Activated CD4-positive, alpha-beta T cell treated with anti-CD3 and anti-CD28 coated beads for 48 hours (primary cell): ENCODE measurements around the gene SIT1.
A peak's percentile ranks its signal among the peaks of the same experiment; 100 is the strongest.

Experiments
- DNase-seq: peaks from one replicate; pipeline ENCODE4 v3.0.0-alpha.2; 2020

SIT1 gene

DNA sequence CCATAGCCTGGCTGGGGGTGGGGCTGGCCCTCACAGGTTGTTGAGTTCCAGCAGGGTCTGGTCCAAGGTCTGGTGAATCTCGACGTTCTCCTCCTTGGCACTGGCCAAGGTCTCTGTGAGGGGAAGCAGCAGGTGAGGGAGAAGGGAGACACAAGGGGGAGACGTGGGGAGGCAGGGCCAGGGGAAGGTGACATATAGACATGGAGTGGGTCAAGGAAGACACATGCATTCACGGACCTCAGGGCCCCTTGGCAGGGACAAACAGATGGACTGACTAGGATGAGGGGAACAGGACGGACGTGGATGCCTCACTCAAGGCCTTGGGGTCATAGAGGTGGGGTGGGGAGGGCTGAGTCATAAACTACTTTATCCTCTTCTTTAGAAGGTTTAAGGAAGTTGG lies 31.3 kb upstream of the SIT1 start:
- no peak for DNase-seq

- no peak for DNase-seq
These were observed 30.7 kb upstream of the SIT1 start for GRCh38 chr9:35681341-35682002.

DNA sequence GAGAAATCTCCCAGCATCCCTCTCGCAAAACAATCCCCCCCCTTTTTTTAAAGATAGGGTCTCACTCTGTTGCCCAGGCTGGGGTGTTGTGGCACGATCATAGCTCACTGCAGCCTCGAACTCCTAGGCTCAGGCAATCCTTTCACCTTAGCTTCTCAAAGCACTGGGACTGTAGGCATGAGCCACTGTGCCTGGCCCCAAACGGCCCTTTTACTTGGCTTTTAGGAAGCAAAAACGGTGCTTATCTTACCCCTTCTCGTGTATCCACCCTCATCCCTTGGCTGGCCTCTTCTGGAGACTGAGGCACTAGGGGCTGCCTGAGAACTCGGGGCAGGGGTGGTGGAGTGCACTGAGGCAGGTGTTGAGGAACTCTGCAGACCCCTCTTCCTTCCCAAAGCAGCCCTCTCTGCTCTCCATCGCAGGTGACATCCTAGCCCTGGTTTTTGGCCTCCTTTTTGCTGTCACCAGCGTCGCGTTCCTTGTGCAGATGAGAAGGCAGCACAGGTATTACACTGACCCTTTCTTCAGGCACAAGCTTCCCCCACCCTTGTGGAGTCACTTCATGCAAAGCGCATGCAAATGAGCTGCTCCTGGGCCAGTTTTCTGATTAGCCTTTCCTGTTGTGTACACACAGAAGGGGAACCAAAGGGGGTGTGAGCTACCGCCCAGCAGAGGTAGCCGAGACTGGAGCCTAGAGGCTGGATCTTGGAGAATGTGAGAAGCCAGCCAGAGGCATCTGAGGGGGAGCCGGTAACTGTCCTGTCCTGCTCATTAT lies 29.8 kb upstream of the SIT1 start:
- no peak for DNase-seq

- DNase-seq = no peak
These were observed 29.1 kb upstream of the SIT1 start for GRCh38 chr9:35679766-35680330.

DNA sequence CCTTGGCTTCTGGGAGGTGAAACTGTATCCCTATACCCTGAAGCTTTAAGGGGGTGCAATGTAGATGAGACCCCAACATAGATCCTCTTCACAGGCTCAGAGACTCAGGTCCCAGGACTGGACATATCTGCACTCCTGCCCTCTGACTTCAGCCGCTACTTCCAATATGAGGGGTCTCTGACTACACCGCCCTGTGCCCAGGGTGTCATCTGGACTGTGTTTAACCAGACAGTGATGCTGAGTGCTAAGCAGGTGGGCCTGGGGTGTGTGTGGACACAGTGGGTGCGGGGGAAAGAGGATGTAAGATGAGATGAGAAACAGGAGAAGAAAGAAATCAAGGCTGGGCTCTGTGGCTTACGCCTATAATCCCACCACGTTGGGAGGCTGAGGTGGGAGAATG lies 28.4 kb upstream of the SIT1 start:
- DNase-seq = no peak

DNA sequence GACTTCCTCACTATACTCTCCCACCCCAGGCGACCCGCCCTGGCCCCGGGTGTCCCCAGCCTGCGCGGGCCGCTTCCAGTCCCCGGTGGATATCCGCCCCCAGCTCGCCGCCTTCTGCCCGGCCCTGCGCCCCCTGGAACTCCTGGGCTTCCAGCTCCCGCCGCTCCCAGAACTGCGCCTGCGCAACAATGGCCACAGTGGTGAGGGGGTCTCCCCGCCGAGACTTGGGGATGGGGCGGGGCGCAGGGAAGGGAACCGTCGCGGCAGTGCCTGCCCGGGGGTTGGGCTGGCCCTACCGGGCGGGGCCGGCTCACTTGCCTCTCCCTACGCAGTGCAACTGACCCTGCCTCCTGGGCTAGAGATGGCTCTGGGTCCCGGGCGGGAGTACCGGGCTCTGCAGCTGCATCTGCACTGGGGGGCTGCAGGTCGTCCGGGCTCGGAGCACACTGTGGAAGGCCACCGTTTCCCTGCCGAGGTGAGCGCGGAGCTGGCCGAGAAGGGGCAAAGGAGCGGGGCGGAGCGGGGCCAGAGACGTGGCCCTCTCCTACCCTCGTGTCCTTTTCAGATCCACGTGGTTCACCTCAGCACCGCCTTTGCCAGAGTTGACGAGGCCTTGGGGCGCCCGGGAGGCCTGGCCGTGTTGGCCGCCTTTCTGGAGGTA lies 25.1 kb upstream of the SIT1 start:
- DNase-seq = peak; percentile 47

DNA sequence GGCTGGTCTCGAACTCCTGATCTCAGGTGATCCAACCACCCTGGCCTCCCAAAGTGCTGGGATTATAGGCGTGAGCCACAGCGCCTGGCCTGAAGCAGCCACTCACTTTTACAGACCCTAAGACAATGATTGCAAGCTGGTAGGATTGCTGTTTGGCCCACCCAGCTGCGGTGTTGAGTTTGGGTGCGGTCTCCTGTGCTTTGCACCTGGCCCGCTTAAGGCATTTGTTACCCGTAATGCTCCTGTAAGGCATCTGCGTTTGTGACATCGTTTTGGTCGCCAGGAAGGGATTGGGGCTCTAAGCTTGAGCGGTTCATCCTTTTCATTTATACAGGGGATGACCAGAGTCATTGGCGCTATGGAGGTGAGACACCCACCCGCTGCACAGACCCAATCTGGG lies 24.5 kb upstream of the SIT1 start:
- DNase-seq = no peak

DNA sequence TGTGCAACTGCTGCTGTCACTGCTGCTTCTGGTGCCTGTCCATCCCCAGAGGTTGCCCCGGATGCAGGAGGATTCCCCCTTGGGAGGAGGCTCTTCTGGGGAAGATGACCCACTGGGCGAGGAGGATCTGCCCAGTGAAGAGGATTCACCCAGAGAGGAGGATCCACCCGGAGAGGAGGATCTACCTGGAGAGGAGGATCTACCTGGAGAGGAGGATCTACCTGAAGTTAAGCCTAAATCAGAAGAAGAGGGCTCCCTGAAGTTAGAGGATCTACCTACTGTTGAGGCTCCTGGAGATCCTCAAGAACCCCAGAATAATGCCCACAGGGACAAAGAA lies 23.3 kb upstream of the SIT1 start:
- DNase-seq = no peak

DNA sequence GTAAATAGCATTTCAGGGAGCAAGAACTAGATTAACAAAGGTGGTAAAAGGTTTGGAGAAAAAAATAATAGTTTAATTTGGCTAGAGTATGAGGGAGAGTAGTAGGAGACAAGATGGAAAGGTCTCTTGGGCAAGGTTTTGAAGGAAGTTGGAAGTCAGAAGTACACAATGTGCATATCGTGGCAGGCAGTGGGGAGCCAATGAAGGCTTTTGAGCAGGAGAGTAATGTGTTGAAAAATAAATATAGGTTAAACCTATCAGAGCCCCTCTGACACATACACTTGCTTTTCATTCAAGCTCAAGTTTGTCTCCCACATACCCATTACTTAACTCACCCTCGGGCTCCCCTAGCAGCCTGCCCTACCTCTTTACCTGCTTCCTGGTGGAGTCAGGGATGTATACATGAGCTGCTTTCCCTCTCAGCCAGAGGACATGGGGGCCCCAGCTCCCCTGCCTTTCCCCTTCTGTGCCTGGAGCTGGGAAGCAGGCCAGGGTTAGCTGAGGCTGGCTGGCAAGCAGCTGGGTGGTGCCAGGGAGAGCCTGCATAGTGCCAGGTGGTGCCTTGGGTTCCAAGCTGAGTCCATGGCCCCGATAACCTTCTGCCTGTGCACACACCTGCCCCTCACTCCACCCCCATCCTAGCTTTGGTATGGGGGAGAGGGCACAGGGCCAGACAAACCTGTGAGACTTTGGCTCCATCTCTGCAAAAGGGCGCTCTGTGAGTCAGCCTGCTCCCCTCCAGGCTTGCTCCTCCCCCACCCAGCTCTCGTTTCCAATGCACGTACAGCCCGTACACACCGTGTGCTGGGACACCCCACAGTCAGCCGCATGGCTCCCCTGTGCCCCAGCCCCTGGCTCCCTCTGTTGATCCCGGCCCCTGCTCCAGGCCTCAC lies 22.6 kb upstream of the SIT1 start, which contains the start of gene CA9:
Gene CA9, plus strand, starts transcription at position 797 of the 893 bp plus-strand sequence. Its CDS starts 32 bp downstream, at position 829.
- DNase-seq = no peak

GRCh38 chr9:35669331-35670145 lies 18.8 kb upstream of the SIT1 start:
- DNase-seq = no peak

DNA sequence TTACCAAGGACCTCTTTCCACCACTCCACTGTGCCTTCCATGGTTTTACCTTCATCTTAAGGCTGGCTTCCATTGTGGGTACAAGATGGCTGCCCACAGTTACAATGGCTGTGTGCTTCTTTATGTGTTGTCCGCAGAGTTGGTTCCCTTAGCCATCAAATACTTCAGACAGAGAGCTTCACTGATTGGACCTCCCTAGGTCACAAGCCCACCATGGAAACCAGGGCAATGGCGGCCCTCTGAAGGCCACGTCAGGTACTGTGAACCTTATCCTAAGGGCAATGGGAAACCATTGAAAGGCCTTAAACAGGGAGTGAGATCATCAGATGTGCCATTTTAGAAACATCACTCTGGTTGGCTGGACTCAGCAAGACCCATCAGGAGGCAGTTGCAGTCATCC lies 17.2 kb upstream of the SIT1 start:
- DNase-seq = no peak

DNA sequence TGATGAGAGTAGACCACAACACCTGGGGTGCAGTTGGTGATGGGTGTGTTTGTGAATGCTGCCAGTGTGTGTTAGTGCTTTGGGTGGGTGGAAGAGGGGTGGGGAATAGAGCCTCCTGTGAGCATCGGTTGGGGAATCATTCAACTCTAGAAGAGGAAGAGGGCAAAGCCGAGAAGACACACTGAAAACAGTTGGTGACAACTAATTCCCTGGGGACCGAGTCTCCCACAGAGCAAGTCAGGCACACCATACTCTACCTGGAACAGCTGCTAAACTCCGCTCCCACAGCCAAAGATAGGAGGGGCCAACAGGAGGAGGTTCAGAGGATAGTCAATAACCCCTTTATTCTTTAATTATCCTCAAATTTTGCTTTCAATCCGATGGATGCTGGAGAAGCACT lies 15.8 kb upstream of the SIT1 start:
- no peak for DNase-seq

- no peak for DNase-seq
These were observed 15.3 kb upstream of the SIT1 start for GRCh38 chr9:35666045-35666444.

GRCh38 chr9:35665471-35665818 lies 14.7 kb upstream of the SIT1 start:
- no peak for DNase-seq

GRCh38 chr9:35664531-35665470 lies 14.1 kb upstream of the SIT1 start, which contains the start of gene ARHGEF39:
ARHGEF39 (minus strand) TSS chr9:35665195; CDS start chr9:35665169, 26 bp downstream.
- DNase-seq = peak; percentile 83

DNA sequence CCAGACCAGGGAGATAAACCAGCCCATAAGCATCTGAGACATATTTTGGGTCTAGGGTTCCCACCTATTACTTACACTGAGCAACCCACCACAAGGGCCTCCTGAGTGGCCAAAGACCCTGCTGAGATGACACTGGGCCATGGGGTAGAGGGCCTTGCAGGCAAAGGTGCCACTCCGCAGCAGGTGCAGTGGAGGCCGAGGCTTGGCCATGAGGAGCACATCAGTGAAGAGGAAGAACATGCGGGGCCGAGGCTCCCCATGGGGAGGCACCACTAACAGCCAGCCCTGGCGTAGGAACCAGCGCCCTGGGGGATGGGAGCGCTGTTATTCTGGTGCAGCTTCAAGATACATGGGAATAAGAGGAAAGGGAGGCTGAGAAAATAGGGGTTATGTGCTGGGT lies 11.7 kb upstream of the SIT1 start:
- no peak for DNase-seq

- no peak for DNase-seq
These were observed 11.1 kb upstream of the SIT1 start for GRCh38 chr9:35661756-35662350.

- DNase-seq = no peak
These were observed 10.3 kb upstream of the SIT1 start for GRCh38 chr9:35660966-35661415.

- DNase-seq = no peak
These were observed 8.6 kb upstream of the SIT1 start for GRCh38 chr9:35659340-35659739.

GRCh38 chr9:35658968-35659220 lies 8.2 kb upstream of the SIT1 start:
- no peak for DNase-seq
